ENCODE measurements around the gene CDK2. TPM values are rescaled to one million over a fixed set of nuclear protein-coding genes. Genes with fewer than 3 reads are reported as not detected.
"Not testable (repeated sequence)": the region's sequence is repeated elsewhere in the genome, so short reads cannot be mapped to it uniquely, and the experiment has no call there.

Gene CDK2
- total and polyA plus RNA-seq, 9 of the 15 experiments (the other 6 are each of a cell fraction or from before 2014, with no cell fraction given), result 17.4 to 213 (median 109) TPM

DNA sequence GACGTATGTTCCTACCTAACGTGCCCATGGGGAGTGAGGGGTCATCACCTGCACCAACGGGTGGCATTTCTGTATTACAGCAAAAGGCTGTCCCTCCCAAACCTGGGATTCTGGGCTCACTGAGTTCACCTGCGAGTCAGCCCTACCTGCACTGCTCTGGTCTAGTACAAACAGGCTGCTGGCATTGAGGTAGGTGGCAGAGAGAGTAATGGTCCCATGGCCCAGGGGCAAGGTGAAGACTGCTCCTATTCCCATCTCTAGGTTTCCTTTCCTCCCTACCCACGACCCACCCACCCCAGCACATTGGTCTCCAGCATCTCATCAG lies 30.9 kb downstream of the CDK2 start (continued):
- TF ChIP-seq, protein P1, sequence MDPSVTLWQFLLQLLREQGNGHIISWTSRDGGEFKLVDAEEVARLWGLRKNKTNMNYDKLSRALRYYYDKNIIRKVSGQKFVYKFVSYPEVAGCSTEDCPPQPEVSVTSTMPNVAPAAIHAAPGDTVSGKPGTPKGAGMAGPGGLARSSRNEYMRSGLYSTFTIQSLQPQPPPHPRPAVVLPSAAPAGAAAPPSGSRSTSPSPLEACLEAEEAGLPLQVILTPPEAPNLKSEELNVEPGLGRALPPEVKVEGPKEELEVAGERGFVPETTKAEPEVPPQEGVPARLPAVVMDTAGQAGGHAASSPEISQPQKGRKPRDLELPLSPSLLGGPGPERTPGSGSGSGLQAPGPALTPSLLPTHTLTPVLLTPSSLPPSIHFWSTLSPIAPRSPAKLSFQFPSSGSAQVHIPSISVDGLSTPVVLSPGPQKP (CRISPR knock-in tag; IDR thresholded peaks at IDR 0.05), result no peak
- TF ChIP-seq MAFK (IDR thresholded peaks at IDR 0.05; ENCODE audit: low read length) (no peak), ZNF408 (CRISPR knock-in tag; IDR thresholded peaks at IDR 0.05; ENCODE audit: low read depth) (no peak), SP1 (CRISPR knock-in tag; IDR thresholded peaks at IDR 0.05) (no peak), CBFB (CRISPR knock-in tag; IDR thresholded peaks at IDR 0.05) (0 out of 2 replicates have a peak, but pooled peaks have one; percentile 36), ILK (tag; IDR thresholded peaks at IDR 0.05; ENCODE audit: borderline replicate concordance, low read depth) (no peak), CREBBP (IDR thresholded peaks at IDR 0.05; ENCODE audit: low read depth, low read length) (no peak), NFIX (CRISPR knock-in tag; IDR thresholded peaks at IDR 0.05; ENCODE audit: low read depth) (no peak), ZNF354B (CRISPR knock-in tag; IDR thresholded peaks at IDR 0.05) (no peak)
- TF ChIP-seq, protein P2, sequence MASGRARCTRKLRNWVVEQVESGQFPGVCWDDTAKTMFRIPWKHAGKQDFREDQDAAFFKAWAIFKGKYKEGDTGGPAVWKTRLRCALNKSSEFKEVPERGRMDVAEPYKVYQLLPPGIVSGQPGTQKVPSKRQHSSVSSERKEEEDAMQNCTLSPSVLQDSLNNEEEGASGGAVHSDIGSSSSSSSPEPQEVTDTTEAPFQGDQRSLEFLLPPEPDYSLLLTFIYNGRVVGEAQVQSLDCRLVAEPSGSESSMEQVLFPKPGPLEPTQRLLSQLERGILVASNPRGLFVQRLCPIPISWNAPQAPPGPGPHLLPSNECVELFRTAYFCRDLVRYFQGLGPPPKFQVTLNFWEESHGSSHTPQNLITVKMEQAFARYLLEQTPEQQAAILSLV (tag; IDR thresholded peaks at IDR 0.05), result no peak

DNA sequence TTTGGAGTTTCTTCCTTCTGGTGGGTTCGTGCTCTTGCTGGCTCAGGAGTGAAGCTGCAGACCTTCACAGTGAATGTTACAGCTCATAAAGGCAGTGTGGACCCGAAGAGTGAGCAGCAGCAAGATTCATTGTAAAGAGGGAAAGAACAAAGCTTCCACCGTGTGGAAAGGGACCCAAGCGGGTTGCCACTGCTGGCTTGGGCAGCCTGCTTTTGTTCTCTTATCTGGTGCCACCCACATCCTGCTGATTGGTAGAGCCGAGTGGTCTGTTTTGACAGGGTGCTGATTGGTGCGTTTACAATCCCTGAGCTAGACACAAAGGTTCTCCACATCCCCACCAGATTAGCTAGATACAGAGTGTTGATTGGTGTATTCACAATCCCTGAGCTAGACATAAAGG lies 32.9 kb downstream of the CDK2 start:
- peaks cover 19% of the 10 kb centered on the region for H3K79me2 ChIP-seq (ENCODE audit: control insufficient read depth, insufficient read depth, low read length)
- H3K4me3 ChIP-seq; H3K9ac ChIP-seq (ENCODE audit: insufficient read depth in 1 of 2, low read depth in 2 of 2, low read length in 2 of 2); DNase-seq (ENCODE audit: extremely low read depth in 1 of 4, low spot score in 3 of 4); H3K4me2 ChIP-seq (ENCODE audit: insufficient read depth, low read length); H3K9me3 ChIP-seq (replicated peaks; ENCODE audit: control insufficient read depth, insufficient read depth, low read depth, low read length); intact Hi-C loops (cut with micrococcal nuclease); H3K9me1 ChIP-seq (ENCODE audit: control insufficient read depth, insufficient read depth, low read length); FAIRE-seq; ATAC-seq; H4K20me1 ChIP-seq (replicated peaks; ENCODE audit: control insufficient read depth, insufficient read depth, low read length); H2AFZ ChIP-seq (ENCODE audit: low read depth, low read length); CTCF ChIA-PET (ENCODE audit: low intra/inter-chr PET ratio); BruUV-seq (replicated peaks); H3K27me3 ChIP-seq (ENCODE audit: control insufficient read depth in 2 of 2, insufficient read depth in 2 of 2, low read length in 2 of 2); H3K27ac ChIP-seq (ENCODE audit: extremely low read depth, low read depth, low read length): not testable (repeated sequence)
- TF ChIP-seq NFYB (IDR thresholded peaks at IDR 0.05; ENCODE audit: extremely low read depth, insufficient read length), result peak; percentile 35
- 83% methylated on average over 6 of the region's 6 CpGs for WGBS (ENCODE audit: insufficient coverage, low coverage, missing lambda C conversion rate)
- POLR2A ChIA-PET, result interaction anchor here (1.5 to 5.1 kb wide), 4 partner anchors 10 to 25 kb away, joined by 5 to 31 read pairs (median 14); partner anchors contain the start of genes IKZF4 and RAB5B
- H3K4me1 ChIP-seq (replicated peaks in 1 of 2; ENCODE audit: control insufficient read depth in 2 of 2, insufficient read depth in 2 of 2, low read length in 2 of 2), result peaks cover 11 to 39% of the 10 kb centered on the region in 2 experiments; a peak in 4 of 5 replicates
- in situ Hi-C loops (cut with MboI), result loop anchor here (5.0 kb wide), 1 partner anchor 33 kb away; no protein-coding TSS in a partner anchor
- H3K36me3 ChIP-seq (ENCODE audit: control insufficient read depth, insufficient read depth, low read length), result peaks cover 31% of the 10 kb centered on the region
